Hepatocyte (in vitro differentiated cells): ENCODE measurements around the gene DRAXIN. TPM values are rescaled to one million over a fixed set of nuclear protein-coding genes. Genes with fewer than 3 reads are reported as not detected.
"Not testable (repeated sequence)": the region's sequence is repeated elsewhere in the genome, so short reads cannot be mapped to it uniquely, and the experiment has no call there.

Experiments
- DNase-seq: peaks from one replicate; pipeline ENCODE4 v3.0.0-alpha.2; 2016; ENCODE audit warnings: low spot score
- H2AFZ ChIP-seq: fragments of 200-600 bp; sonication (generic); 2 replicates; pipeline ENCODE4 v1.6.0; 2016; ENCODE audit warnings: antibody characterized with exemption, mild to moderate bottlenecking
- H3K27ac ChIP-seq: fragments of 200-600 bp; sonication (generic); 2 replicates; pipeline ENCODE4 v1.5.1; 2016; ENCODE audit warnings: mild to moderate bottlenecking
- H3K27me3 ChIP-seq: fragments of 200-600 bp; sonication (generic); 2 replicates; pipeline ENCODE4 v1.6.1; 2016
- H3K36me3 ChIP-seq: fragments of 200-600 bp; sonication (generic); replicated peaks from 2 replicates; pipeline ENCODE4 v1.5.1; 2016; ENCODE audit warnings: low read depth; ENCODE audit not compliant: insufficient read depth
- H3K4me1 ChIP-seq: fragments of 200-600 bp; sonication (generic); 2 replicates; pipeline ENCODE4 v1.5.1; 2016; ENCODE audit warnings: mild to moderate bottlenecking, moderate library complexity; ENCODE audit not compliant: insufficient read depth
- H3K4me2 ChIP-seq: fragments of 200-600 bp; sonication (generic); 2 replicates; pipeline ENCODE4 v1.6.0; 2016
- H3K4me3 ChIP-seq: fragments of 200-600 bp; sonication (generic); 2 replicates; pipeline ENCODE4 v1.5.1; 2016; ENCODE audit warnings: mild to moderate bottlenecking
- H3K79me2 ChIP-seq: fragments of 200-600 bp; sonication (generic); 2 replicates; pipeline ENCODE4 v1.6.0; 2017; ENCODE audit warnings: mild to moderate bottlenecking
- H3K9me2 ChIP-seq: fragments of 200-600 bp; sonication (generic); replicated peaks from 2 replicates; pipeline ENCODE4 v1.6.0; 2017; ENCODE audit warnings: mild to moderate bottlenecking; ENCODE audit not compliant: insufficient read depth
- H3K9me3 ChIP-seq: fragments of 200-600 bp; sonication (generic); 2 replicates; pipeline ENCODE4 v1.5.1; 2016; ENCODE audit warnings: low read depth, mild to moderate bottlenecking
- H4K20me1 ChIP-seq: fragments of 200-600 bp; sonication (generic); 2 replicates; pipeline ENCODE4 v1.6.0; 2016; ENCODE audit warnings: mild to moderate bottlenecking; ENCODE audit not compliant: insufficient read depth, poor library complexity, severe bottlenecking
- CTCF ChIP-seq: fragments of 200-600 bp; sonication (generic); IDR thresholded peaks from 2 replicates; pipeline ENCODE4 v1.5.1; 2016; ENCODE audit warnings: antibody characterized with exemption, mild to moderate bottlenecking; ENCODE audit not compliant: poor library complexity
- EZH2 ChIP-seq: fragments of 200-600 bp; sonication (generic); IDR thresholded peaks from 2 replicates; pipeline ENCODE4 v1.6.1; 2016; ENCODE audit warnings: antibody characterized with exemption, mild to moderate bottlenecking, borderline replicate concordance
- EZH2phosphoT487 ChIP-seq: fragments of 200-600 bp; sonication (generic); IDR thresholded peaks from one replicate; pipeline ENCODE4 v1.6.1; 2018; ENCODE audit warnings: antibody characterized with exemption, mild to moderate bottlenecking, low read depth, moderate library complexity; ENCODE audit not compliant: unreplicated experiment, severe bottlenecking
- WGBS: methylation state at CpG from one replicate; pipeline ENCODE4 v1.1.6; 2016; ENCODE audit warnings: low lambda C conversion rate; ENCODE audit errors: missing lambda C conversion rate; 5-methylcytosine and 5-hydroxymethylcytosine counted together
- polyA plus RNA-seq: library from polyadenylated mRNA; unstranded; fragments of >200 nt; fragmentation: Nextera tagmentation; extraction: Ambion mirVana; gene quantifications from 2 replicates; pipeline ENCODE4 v1.2.1, GENCODE V29; 2016
- total RNA-seq: library from RNA; depleted of rRNA; stranded (reverse); fragments of >200 nt; gene quantifications from 2 replicates; pipeline ENCODE4 v1.2.3, GENCODE V29; 2014

Gene DRAXIN
- 0.16 and 0.60 TPM in 2 replicates for total RNA-seq
- polyA plus RNA-seq = 0.28 TPM in 1 of 2 replicates, not detected in the other

GRCh38 chr1:11691302-11691914 is at the start of gene DRAXIN:
DRAXIN (plus strand) TSS chr1:11691710; CDS start chr1:11706259, 14,549 bp downstream.
- Histone ChIP-seq H3K9me2 (no peaks in the 10 kb centered on the region), H3K79me2 (no peaks in the 10 kb centered on the region)
- under 1% methylated on average over 43 of the region's 78 CpGs for WGBS

DNA sequence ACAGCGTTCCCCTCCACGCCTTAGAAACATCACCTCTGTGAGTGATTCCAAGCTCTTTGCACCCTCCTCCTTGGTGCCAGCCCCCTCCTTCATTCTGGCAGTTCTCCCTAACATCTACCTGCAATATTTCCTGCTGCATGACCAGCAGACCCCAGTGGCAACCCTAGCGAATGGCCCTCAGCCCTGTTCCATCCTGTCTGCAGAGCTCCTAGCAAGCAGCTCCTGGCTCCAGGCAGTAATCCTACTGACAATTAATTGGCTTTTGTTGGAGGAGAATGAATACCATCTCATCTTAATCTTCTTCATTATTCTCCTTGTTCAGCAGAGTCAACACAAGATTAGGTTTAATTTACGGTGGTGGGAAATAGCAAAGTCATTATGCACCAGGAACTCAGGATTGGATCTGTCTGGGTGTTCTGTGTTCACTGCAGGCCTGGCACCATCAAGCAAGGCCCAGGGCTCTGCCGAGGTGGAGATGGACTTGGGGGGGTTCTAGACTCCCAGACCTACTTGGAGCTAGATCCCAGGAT is 49.7 kb upstream of the DRAXIN start:
- Histone ChIP-seq H3K36me3 (no peaks in the 10 kb centered on the region), H3K27me3 (no peaks in the 10 kb centered on the region), H3K4me3 (no peak overlapping the region), H4K20me1 (no peaks in the 10 kb centered on the region), H3K79me2 (no peaks in the 10 kb centered on the region), H2AFZ (no peak overlapping the region), H3K27ac (no peak overlapping the region), H3K9me2 (no peaks in the 10 kb centered on the region), H3K4me1 (no peaks in the 10 kb centered on the region), H3K9me3 (no peaks in the 10 kb centered on the region), H3K4me2 (no peak overlapping the region)
- WGBS = 70% methylated on average over 5 of the region's 5 CpGs
- DNase-seq = no peak
- TF ChIP-seq EZH2phosphoT487 (no peak), EZH2 (no peak), CTCF (no peak)

More at GRCh38 chr1:11691302-11691914, at the start of gene DRAXIN:
- H3K36me3 ChIP-seq = no peaks in the 10 kb centered on the region
- H2AFZ ChIP-seq = peak within 1 kb of the TSS; percentile 60
- DNase-seq = peak; percentile 60
- peaks cover 51% of the 10 kb centered on the region for H3K27me3 ChIP-seq
- H3K4me2 ChIP-seq = peak within 1 kb of the TSS; percentile 95
- TF ChIP-seq EZH2phosphoT487 (no peak), EZH2 (no peak), CTCF (no peak)
- H4K20me1 ChIP-seq = no peaks in the 10 kb centered on the region
- H3K4me1 ChIP-seq = peaks cover 6% of the 10 kb centered on the region
- no peaks in the 10 kb centered on the region for H3K9me3 ChIP-seq
- peak within 1 kb of the TSS; percentile 42 for H3K4me3 ChIP-seq
- no peak within 1 kb of the TSS for H3K27ac ChIP-seq

DNA sequence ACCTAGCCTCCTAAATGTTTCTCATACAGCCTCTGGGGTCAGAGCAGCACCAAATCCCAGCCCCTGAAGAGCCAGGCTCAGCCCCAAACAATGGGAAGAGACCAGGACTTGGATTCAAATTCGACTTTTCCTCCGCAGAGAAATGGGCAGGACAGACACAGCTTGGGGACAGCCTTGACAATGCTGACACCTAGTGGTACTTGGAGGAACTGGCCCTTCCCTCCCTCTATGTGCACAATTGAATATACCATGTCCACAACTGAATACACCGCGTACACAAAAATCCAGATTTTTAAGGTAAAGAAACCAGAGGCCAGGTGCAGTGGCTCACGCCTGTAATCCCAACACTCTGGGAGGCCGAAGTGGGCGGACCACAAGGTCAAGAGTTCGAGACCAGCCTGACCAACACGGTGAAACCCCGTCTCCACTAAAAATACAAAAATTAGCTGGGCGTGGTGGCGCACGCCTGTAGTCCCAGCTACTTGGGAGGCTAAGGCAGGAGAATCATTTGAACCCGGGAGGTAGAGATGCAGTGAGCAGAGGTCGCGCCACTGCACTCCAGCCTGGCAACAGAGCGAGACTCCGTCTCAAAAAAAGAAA is 49.0 kb upstream of the DRAXIN start:
- not testable (repeated sequence) for H2AFZ ChIP-seq, H3K27me3 ChIP-seq, H3K9me2 ChIP-seq, H3K4me1 ChIP-seq, H3K4me2 ChIP-seq, H3K36me3 ChIP-seq, H4K20me1 ChIP-seq, H3K9me3 ChIP-seq, H3K4me3 ChIP-seq, H3K27ac ChIP-seq, H3K79me2 ChIP-seq
- TF ChIP-seq CTCF = peak; percentile 92
- DNase-seq = peak; percentile 79
- 60% methylated on average over 18 of the region's 18 CpGs for WGBS
